Heart right ventricle (tissue), 16 donors: ENCODE data around the gene PDSS2. TPM values are rescaled to one million over a fixed set of nuclear protein-coding genes. Genes with fewer than 3 reads are reported as not detected.

Experiments used
- ATAC-seq, 8 donors: fragments of 200-7000 bp; cut with Tn5 transposase; one replicate each; pipeline ENCODE4 v1.9.1; 2020; ENCODE audit warnings: mild to moderate bottlenecking in 8 of 8, moderate library complexity in 8 of 8, moderate number of reproducible peaks in 1 of 8
- DNase-seq, 2 donors: peaks; one replicate each; pipeline ENCODE4 v3.0.0-alpha.2; 2020
- H3K27ac ChIP-seq, 10 donors: fragments of 200-600 bp; sonication (generic) in 2 of 10; one replicate each; pipeline versions ENCODE4 v1.5.0 to v1.8.0; 2020 to 2022; ENCODE audit warnings: mild to moderate bottlenecking in 3 of 10
- H3K27me3 ChIP-seq, 7 donors: fragments of 200-600 bp; one replicate each; pipeline ENCODE4 v1.8.0; 2021 to 2022; ENCODE audit warnings: mild to moderate bottlenecking in 2 of 7
- H3K36me3 ChIP-seq, 9 donors: fragments of 200-600 bp; sonication (generic) in 1 of 9; one replicate each; pipeline versions ENCODE4 v1.5.0 to v1.8.0; 2020 to 2022; ENCODE audit warnings: mild to moderate bottlenecking in 2 of 9
- H3K4me1 ChIP-seq, 9 donors: fragments of 200-600 bp; sonication (generic) in 1 of 9; one replicate each; pipeline versions ENCODE4 v1.5.0 to v1.8.0; 2020 to 2022; ENCODE audit warnings: mild to moderate bottlenecking in 4 of 9
- H3K4me3 ChIP-seq, 10 donors: fragments of 200-600 bp; sonication (generic) in 2 of 10; one replicate each; pipeline versions ENCODE4 v1.5.0 to v1.8.0; 2020 to 2022; ENCODE audit warnings: mild to moderate bottlenecking in 7 of 10, moderate library complexity in 2 of 10
- H3K9me3 ChIP-seq, 11 donors: fragments of 200-600 bp in 10 of 11; sonication (generic) in 2 of 11; one replicate each; pipeline versions ENCODE4 v1.5.0 to v1.8.0; 2013 to 2022; ENCODE audit warnings: mild to moderate bottlenecking in 2 of 11, control low read depth in 1 of 11, moderate library complexity in 1 of 11
- WGBS, 2 donors: extraction: QIAGEN DNeasy Blood & Tissue Kit; methylation state at CpG; one replicate each; pipeline ENCODE4 v1.1.7; 2013; ENCODE audit warnings: inconsistent platforms in 1 of 2; 5-methylcytosine and 5-hydroxymethylcytosine counted together
- intact Hi-C, 10 donors: fragments of 100-400 bp; cut with DNase I; formaldehyde crosslinking; loops; one replicate each; pipeline versions ENCODE4 v1.11.1 to v1.14.2; 2022
- polyA plus RNA-seq, 2 donors: library from polyadenylated mRNA; stranded (reverse); fragments of 200-250 nt; gene quantifications; one replicate each; pipeline ENCODE4 v1.2.3, GENCODE V29; 2013
- total RNA-seq, 10 donors: library from RNA; stranded (reverse); fragmentation: NEBNext Ultra II Directional in 3 of 10; extraction: Animal tissue kit (Norgen Biotek cat#: 25700) in 3 of 10; gene quantifications; one replicate each; pipeline versions ENCODE4 v1.2.1 to v1.2.4, GENCODE V29; 2021 to 2023
- TF ChIP-seq, protein P1 (sequence below), 9 donors: fragments of 200-600 bp; sonication (generic) in 2 of 9; IDR thresholded peaks; one replicate each; pipeline versions ENCODE4 v1.5.0 to v1.8.0; 2021 to 2022; ENCODE audit warnings: antibody characterized with exemption in 9 of 9, mild to moderate bottlenecking in 5 of 9, moderate library complexity in 1 of 9
- donor health status: Arrhythmogenic right ventricular cardiomyopathy.
- donor health status: ischemic (EF 13 %, LVEDD 7.1; RV severe dilation, severe dysfunction).
- donor health status: healthy with polysubstance abuse.
- donor health status: DM: no; HTN: yes; CAD: no.
- donor health status: DM: no; HTN: no; CAD: no.
- donor health status: ischemic (EF 25% LVEDD 6.9; RV normal size, moderate dysfunction).
- donor health status: ischemic (EF 25% LVEDD 5.7; RV mildly dilated, moderate dysfunction).
- donor health status: healthy.
- donor health status: DM: yes; HTN: yes; CAD: no.
- donor health status: Ischemic cardiomyopathy.
- donor health status: ischemic (EF 35%, LVEDD 5.7; RV mildly dilated, moderate dysfunction).
- donor health status: nonischemic (EF 11% LVEDD 7.7; RV severe dilation, severe dysfunction).
- donor health status: DM: yes; HTN: yes; CAD: no.
- donor health status: PGD.
- donor health status: ischemic (EF 29% LVEDD 5.4; RV normal size, mild dysfunction).
- donor health status: nonischemic (EF 23%, LVEDD 6.1; RV moderate dilation, normal function).

PDSS2 gene
- total and polyA plus RNA-seq, 12 donors, result 5.5 to 22.2 (median 18.0) TPM

DNA sequence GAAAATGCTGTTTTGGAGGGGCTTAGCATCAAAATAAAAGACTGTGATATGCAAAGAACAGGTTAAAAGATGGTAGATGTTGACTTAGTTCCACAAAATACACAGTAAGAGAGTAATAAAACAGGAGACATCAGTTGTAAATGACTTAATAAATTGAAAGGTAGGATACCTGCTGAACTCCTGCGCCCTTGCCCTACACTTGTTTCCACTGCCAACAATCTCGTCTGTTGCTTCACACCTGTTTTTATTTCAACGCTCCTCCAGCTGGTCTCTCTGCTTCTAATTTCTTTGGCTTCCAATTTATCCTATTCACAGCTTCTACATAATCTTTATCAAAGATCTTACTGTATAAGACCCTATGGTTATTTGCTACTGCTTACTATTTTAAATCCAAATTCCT is 228.1 kb downstream of the PDSS2 start:
- no peak for DNase-seq
- ATAC-seq, result no peak
- 98 to 100% methylated on average over 3 of the region's 3 CpGs for WGBS, 2 donors

GRCh38 chr6:107230448-107230847 is 228.9 kb downstream of the PDSS2 start:
- intact Hi-C loops, result loop anchor here in 1 of 10 donors (5.0 kb wide), 1 partner anchor 152 kb away; no protein-coding TSS in a partner anchor
- TF ChIP-seq, protein P1, sequence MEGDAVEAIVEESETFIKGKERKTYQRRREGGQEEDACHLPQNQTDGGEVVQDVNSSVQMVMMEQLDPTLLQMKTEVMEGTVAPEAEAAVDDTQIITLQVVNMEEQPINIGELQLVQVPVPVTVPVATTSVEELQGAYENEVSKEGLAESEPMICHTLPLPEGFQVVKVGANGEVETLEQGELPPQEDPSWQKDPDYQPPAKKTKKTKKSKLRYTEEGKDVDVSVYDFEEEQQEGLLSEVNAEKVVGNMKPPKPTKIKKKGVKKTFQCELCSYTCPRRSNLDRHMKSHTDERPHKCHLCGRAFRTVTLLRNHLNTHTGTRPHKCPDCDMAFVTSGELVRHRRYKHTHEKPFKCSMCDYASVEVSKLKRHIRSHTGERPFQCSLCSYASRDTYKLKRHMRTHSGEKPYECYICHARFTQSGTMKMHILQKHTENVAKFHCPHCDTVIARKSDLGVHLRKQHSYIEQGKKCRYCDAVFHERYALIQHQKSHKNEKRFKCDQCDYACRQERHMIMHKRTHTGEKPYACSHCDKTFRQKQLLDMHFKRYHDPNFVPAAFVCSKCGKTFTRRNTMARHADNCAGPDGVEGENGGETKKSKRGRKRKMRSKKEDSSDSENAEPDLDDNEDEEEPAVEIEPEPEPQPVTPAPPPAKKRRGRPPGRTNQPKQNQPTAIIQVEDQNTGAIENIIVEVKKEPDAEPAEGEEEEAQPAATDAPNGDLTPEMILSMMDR (IDR thresholded peaks at IDR 0.05), result no peak
- Histone ChIP-seq H3K27ac (no peak overlapping the region), H3K27me3 (no peaks in the 10 kb centered on the region), H3K4me1 (peaks cover 0 to 8% (median 6%) of the 10 kb centered on the region in 9 donors), H3K4me3 (no peak overlapping the region), H3K36me3 (peaks cover 0 to 5% (median 0%) of the 10 kb centered on the region in 9 donors), H3K9me3 (peaks cover 0 to 3% (median 0%) of the 10 kb centered on the region in 11 donors)
- 90 to 91% methylated on average over 1 of the region's 1 CpG for WGBS, 2 donors
- no peak for ATAC-seq
- DNase-seq, result no peak

More for the DNA sequence above, 228.1 kb downstream of the PDSS2 start:
- TF ChIP-seq, protein P1 (IDR thresholded peaks at IDR 0.05), result no peak
- no peak overlapping the region for H3K4me3 ChIP-seq
- peaks cover 0 to 5% (median 0%) of the 10 kb centered on the region in 9 donors for H3K36me3 ChIP-seq
- intact Hi-C loops, result loop anchor here in 1 of 10 donors (5.0 kb wide), 1 partner anchor 151 kb away; no protein-coding TSS in a partner anchor
- no peak overlapping the region for H3K27ac ChIP-seq
- peaks cover 0 to 11% (median 4%) of the 10 kb centered on the region in 11 donors for H3K9me3 ChIP-seq
- H3K27me3 ChIP-seq, result no peaks in the 10 kb centered on the region
- peaks cover 0 to 11% (median 6%) of the 10 kb centered on the region in 9 donors for H3K4me1 ChIP-seq

GRCh38 chr6:107230024-107230423 is 229.3 kb downstream of the PDSS2 start:
- no peaks in the 10 kb centered on the region for H3K9me3 ChIP-seq
- intact Hi-C loops, result loop anchor here in 1 of 10 donors (5.0 kb wide), 1 partner anchor 152 kb away; no protein-coding TSS in a partner anchor

DNA sequence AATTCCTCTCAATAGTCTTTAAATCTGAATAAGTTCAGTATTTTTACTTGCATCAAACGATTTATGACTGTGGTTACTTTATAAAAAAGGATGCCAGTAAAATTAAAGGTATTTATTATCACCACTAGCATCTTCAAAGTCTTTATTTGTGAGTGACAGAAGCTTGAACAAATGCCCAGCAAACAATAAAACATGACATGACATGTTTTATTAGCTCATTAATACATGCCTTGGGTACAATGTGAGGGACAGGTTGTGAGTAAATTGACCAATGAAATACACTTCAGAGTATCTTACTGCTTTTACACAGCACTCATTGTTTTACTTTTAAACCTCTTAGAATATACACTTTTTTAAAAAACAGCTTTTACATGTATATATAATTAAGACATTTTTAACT is 230.6 kb downstream of the PDSS2 start:
- TF ChIP-seq, protein P1 (IDR thresholded peaks at IDR 0.05), result no peak
- Histone ChIP-seq H3K4me3 (no peak overlapping the region), H3K27ac (no peak overlapping the region), H3K27me3 (no peaks in the 10 kb centered on the region), H3K9me3 (no peaks in the 10 kb centered on the region), H3K4me1 (no peaks in the 10 kb centered on the region), H3K36me3 (peaks cover 0 to 5% (median 0%) of the 10 kb centered on the region in 9 donors)
- no peak for DNase-seq
- ATAC-seq, result no peak
- intact Hi-C loops, result no loop called here
- WGBS, 2 donors, result 92 to 95% methylated on average over 1 of the region's 1 CpG

More at GRCh38 chr6:107230024-107230423, 229.3 kb downstream of the PDSS2 start:
- 71 to 100% methylated on average over 2 of the region's 2 CpGs for WGBS, 2 donors
- H3K27me3 ChIP-seq, result no peaks in the 10 kb centered on the region
- no peak overlapping the region for H3K4me3 ChIP-seq
- ATAC-seq (no peak), DNase-seq (no peak)
- H3K36me3 ChIP-seq, result peaks cover 0 to 5% (median 0%) of the 10 kb centered on the region in 9 donors
- H3K4me1 ChIP-seq, result peaks cover 0 to 4% (median 1%) of the 10 kb centered on the region in 9 donors
- no peak overlapping the region for H3K27ac ChIP-seq
- TF ChIP-seq, protein P1 (IDR thresholded peaks at IDR 0.05), result no peak
